ENCODE measurements around the gene JSRP1. TPM values are rescaled to one million over a fixed set of nuclear protein-coding genes. Genes with fewer than 3 reads are reported as not detected.

JSRP1 gene
- polyA plus RNA-seq, 1 donor from 2014 or later: 1.4 TPM

- Histone ChIP-seq H3K79me2 (replicated peaks; ENCODE audit: insufficient read depth, low read length) (peaks cover 67% of the 10 kb centered on the region), H2AFZ (ENCODE audit: low read depth, low read length) (peak within 1 kb of the TSS; percentile 21), H3K9me2 (ENCODE audit: insufficient read depth, low read length) (no peaks in the 10 kb centered on the region), H3K27ac (ENCODE audit: low read length) (peak within 1 kb of the TSS; percentile 93), H3K36me3 (ENCODE audit: insufficient read depth, low read length) (no peaks in the 10 kb centered on the region), H3K4me3 (ENCODE audit: low read length) (peak within 1 kb of the TSS; percentile 94), H3F3A (ENCODE audit: insufficient read depth, low read length, poor library complexity, severe bottlenecking) (no peaks in the 10 kb centered on the region), H4K20me1 (ENCODE audit: insufficient read depth) (no peaks in the 10 kb centered on the region), H3K9ac (ENCODE audit: low read length) (peak within 1 kb of the TSS; percentile 92), H3K27me3 (ENCODE audit: insufficient read depth, low read depth, low read length) (no peaks in the 10 kb centered on the region), H3K4me2 (ENCODE audit: low read length) (peak within 1 kb of the TSS; percentile 80), H3K9me3 (ENCODE audit: low read length) (no peaks in the 10 kb centered on the region)
- TF ChIP-seq SMC3 (conservative IDR thresholded peaks at IDR 0.05; ENCODE audit: poor library complexity): peak; percentile 94
- TF ChIP-seq POLR2AphosphoS5 (IDR thresholded peaks at IDR 0.05): peak; percentile 95
- peak; percentile 100 for TF ChIP-seq CTCF (IDR thresholded peaks at IDR 0.05; ENCODE audit: poor library complexity, severe bottlenecking)
- peak; percentile 99 for TF ChIP-seq RAD21 (conservative IDR thresholded peaks at IDR 0.05)
- TF ChIP-seq MXI1 (conservative IDR thresholded peaks at IDR 0.05; ENCODE audit: poor library complexity, severe bottlenecking): peak; percentile 100
- peak; percentile 7 for TF ChIP-seq TAF1 (IDR thresholded peaks at IDR 0.05; ENCODE audit: low read depth)
- no peak for TF ChIP-seq EZH2 (IDR thresholded peaks at IDR 0.05; ENCODE audit: borderline replicate concordance, insufficient read depth, low read length, poor library complexity, severe bottlenecking)
- peak; percentile 70 for TF ChIP-seq EP300 (conservative IDR thresholded peaks at IDR 0.05; ENCODE audit: poor library complexity, severe bottlenecking)
- TF ChIP-seq, protein P1, sequence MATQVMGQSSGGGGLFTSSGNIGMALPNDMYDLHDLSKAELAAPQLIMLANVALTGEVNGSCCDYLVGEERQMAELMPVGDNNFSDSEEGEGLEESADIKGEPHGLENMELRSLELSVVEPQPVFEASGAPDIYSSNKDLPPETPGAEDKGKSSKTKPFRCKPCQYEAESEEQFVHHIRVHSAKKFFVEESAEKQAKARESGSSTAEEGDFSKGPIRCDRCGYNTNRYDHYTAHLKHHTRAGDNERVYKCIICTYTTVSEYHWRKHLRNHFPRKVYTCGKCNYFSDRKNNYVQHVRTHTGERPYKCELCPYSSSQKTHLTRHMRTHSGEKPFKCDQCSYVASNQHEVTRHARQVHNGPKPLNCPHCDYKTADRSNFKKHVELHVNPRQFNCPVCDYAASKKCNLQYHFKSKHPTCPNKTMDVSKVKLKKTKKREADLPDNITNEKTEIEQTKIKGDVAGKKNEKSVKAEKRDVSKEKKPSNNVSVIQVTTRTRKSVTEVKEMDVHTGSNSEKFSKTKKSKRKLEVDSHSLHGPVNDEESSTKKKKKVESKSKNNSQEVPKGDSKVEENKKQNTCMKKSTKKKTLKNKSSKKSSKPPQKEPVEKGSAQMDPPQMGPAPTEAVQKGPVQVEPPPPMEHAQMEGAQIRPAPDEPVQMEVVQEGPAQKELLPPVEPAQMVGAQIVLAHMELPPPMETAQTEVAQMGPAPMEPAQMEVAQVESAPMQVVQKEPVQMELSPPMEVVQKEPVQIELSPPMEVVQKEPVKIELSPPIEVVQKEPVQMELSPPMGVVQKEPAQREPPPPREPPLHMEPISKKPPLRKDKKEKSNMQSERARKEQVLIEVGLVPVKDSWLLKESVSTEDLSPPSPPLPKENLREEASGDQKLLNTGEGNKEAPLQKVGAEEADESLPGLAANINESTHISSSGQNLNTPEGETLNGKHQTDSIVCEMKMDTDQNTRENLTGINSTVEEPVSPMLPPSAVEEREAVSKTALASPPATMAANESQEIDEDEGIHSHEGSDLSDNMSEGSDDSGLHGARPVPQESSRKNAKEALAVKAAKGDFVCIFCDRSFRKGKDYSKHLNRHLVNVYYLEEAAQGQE (IDR thresholded peaks at IDR 0.05; ENCODE audit: borderline replicate concordance): peak; percentile 31
These were observed 19.7 kb downstream of the JSRP1 start, which contains the start of the genes PLEKHJ1 and SF3A2 for GRCh38 chr19:2236314-2237050. Gene PLEKHJ1 (minus strand): TSS chr19:2236329. CDS start chr19:2236248, 81 bp downstream. Gene SF3A2 (plus strand): TSS chr19:2236824. CDS start chr19:2243419, 6,595 bp downstream.

GRCh38 chr19:2236064-2236313, 20.2 kb downstream of the JSRP1 start:
- Histone ChIP-seq H2AFZ (ENCODE audit: low read depth, low read length) (no peak overlapping the region), H3K4me2 (ENCODE audit: low read length) (no peak overlapping the region), H3K36me3 (ENCODE audit: insufficient read depth, low read length) (no peaks in the 10 kb centered on the region), H4K20me1 (ENCODE audit: insufficient read depth) (no peaks in the 10 kb centered on the region), H3K4me3 (ENCODE audit: low read length) (peak overlapping the region; percentile 94), H3K9me2 (ENCODE audit: insufficient read depth, low read length) (no peaks in the 10 kb centered on the region), H3K27ac (ENCODE audit: low read length) (peak overlapping the region; percentile 93), H3K79me2 (replicated peaks; ENCODE audit: insufficient read depth, low read length) (peaks cover 62% of the 10 kb centered on the region), H3K9me3 (ENCODE audit: low read length) (no peaks in the 10 kb centered on the region), H3K27me3 (ENCODE audit: insufficient read depth, low read depth, low read length) (no peaks in the 10 kb centered on the region), H3F3A (ENCODE audit: insufficient read depth, low read length, poor library complexity, severe bottlenecking) (no peaks in the 10 kb centered on the region), H3K9ac (ENCODE audit: low read length) (peak overlapping the region; percentile 92)
- TF ChIP-seq, protein P1 (IDR thresholded peaks at IDR 0.05; ENCODE audit: borderline replicate concordance): no peak
- TF ChIP-seq POLR2AphosphoS5 (IDR thresholded peaks at IDR 0.05) (no peak), EP300 (conservative IDR thresholded peaks at IDR 0.05; ENCODE audit: poor library complexity, severe bottlenecking) (no peak), TAF1 (IDR thresholded peaks at IDR 0.05; ENCODE audit: low read depth) (no peak), CTCF (IDR thresholded peaks at IDR 0.05; ENCODE audit: poor library complexity, severe bottlenecking) (no peak), MXI1 (conservative IDR thresholded peaks at IDR 0.05; ENCODE audit: poor library complexity, severe bottlenecking) (no peak), RAD21 (conservative IDR thresholded peaks at IDR 0.05) (no peak), SMC3 (conservative IDR thresholded peaks at IDR 0.05; ENCODE audit: poor library complexity) (no peak), EZH2 (IDR thresholded peaks at IDR 0.05; ENCODE audit: borderline replicate concordance, insufficient read depth, low read length, poor library complexity, severe bottlenecking) (no peak)

Data from neural cell (in vitro differentiated cells).